ENCODE data around the gene HIVEP1.

DNA sequence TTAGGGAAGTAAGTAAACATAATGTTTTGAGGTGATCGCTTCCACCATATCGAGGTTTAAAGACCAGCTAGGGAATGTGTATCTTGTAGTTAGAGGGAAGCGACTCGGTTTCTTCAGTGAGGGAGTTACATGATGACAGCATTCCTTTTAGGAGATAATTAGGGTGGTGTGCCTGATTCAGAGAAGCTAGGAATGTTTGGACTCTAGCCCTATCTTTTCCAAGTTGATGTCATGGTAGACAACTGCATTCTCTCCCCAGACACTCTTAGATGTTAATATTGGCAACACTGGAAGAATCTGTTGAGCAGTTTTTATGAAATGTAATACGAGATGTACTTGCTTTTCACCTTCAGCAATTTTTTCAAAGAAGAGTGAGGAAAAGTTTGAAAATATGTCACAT lies 12.9 kb upstream of the HIVEP1 start:
- TF ChIP-seq POLR2AphosphoS5 (IDR thresholded peaks at IDR 0.05; ENCODE audit: low read depth, low read length), result no peak
- no peak for TF ChIP-seq JUN (IDR thresholded peaks at IDR 0.05; ENCODE audit: low read depth, low read length)
- TF ChIP-seq POLR2A (IDR thresholded peaks at IDR 0.05; ENCODE audit: control extremely low read depth in 1 of 2, low read depth in 2 of 2, low read length in 2 of 2), result no peak
- no peak for TF ChIP-seq GABPA (IDR thresholded peaks at IDR 0.05; ENCODE audit: borderline replicate concordance, insufficient read depth, low read length)
- TF ChIP-seq YY1 (IDR thresholded peaks at IDR 0.05; ENCODE audit: low read depth, low read length), result no peak
- TF ChIP-seq RAD21 (IDR thresholded peaks at IDR 0.05 in 1 of 2, conservative IDR thresholded peaks at IDR 0.05 in 1 of 2; ENCODE audit: low read depth in 2 of 2, low read length in 2 of 2), result no peak
- TF ChIP-seq TBP (IDR thresholded peaks at IDR 0.05; ENCODE audit: low read depth, low read length), result no peak
- TF ChIP-seq, protein P1, sequence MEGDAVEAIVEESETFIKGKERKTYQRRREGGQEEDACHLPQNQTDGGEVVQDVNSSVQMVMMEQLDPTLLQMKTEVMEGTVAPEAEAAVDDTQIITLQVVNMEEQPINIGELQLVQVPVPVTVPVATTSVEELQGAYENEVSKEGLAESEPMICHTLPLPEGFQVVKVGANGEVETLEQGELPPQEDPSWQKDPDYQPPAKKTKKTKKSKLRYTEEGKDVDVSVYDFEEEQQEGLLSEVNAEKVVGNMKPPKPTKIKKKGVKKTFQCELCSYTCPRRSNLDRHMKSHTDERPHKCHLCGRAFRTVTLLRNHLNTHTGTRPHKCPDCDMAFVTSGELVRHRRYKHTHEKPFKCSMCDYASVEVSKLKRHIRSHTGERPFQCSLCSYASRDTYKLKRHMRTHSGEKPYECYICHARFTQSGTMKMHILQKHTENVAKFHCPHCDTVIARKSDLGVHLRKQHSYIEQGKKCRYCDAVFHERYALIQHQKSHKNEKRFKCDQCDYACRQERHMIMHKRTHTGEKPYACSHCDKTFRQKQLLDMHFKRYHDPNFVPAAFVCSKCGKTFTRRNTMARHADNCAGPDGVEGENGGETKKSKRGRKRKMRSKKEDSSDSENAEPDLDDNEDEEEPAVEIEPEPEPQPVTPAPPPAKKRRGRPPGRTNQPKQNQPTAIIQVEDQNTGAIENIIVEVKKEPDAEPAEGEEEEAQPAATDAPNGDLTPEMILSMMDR (IDR thresholded peaks at IDR 0.05; ENCODE audit: control extremely low read depth in 1 of 3, insufficient read depth in 1 of 3, low read depth in 1 of 3, low read length in 3 of 3), result no peak
- TF ChIP-seq SAP30 (IDR thresholded peaks at IDR 0.05; ENCODE audit: insufficient read depth, insufficient replicate concordance, low read length), result no peak
- no peak for TF ChIP-seq ZNF274 (IDR thresholded peaks at IDR 0.05; ENCODE audit: borderline replicate concordance, extremely low read depth, low read length)
- no peak for TF ChIP-seq TAF1 (IDR thresholded peaks at IDR 0.05; ENCODE audit: low read depth, low read length)
